Measurements from ENCODE around the gene RUNX2.
A peak's percentile ranks its signal among the peaks of the same experiment; 100 is the strongest.
"Not testable (repeated sequence)": the region's sequence is repeated elsewhere in the genome, so short reads cannot be mapped to it uniquely, and the experiment has no call there.

RUNX2 gene

DNA sequence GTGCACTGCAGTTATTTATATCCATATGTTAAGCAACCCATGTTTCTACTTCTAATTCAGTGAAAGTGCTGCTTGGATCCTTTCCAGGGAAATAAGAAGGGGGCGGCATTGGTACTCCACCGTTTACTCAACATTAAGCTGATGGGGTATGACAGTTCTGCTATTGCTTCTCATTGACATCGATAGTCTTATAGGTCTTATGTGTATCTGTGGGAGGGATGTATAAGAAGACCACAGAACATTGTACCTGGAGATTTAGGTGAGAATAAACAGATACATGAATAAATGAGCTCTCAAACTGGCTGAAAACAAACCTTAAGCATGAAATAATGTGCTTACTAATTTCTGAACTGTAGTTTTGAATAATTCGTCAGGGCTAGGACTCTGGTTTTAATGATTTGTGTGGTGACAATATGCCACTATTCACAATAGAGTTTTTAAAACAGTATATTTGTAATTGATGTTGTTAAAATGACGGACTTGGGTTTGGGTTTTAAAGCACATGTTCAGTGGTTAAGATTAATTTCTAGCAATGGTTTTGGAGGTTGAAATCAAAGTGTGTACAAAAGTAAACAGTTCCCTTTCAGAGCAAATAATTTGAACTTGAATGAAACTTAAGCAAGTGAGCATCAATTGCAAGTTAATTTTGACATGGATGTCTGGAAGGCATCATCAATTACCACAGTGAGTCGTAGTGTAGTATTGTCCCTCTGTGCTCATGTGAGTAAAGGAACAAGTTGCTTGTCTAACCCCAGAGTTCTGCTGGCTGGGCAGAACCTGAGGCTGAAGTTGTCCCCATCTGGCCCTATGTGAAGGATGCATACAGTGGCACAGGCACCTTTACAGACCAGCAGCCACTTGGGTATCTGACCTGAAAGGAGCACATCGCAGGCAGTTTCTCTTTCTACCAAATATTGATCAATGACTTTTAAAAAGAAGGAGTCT, 134.3 kb downstream of the RUNX2 start:
- no peak for DNase-seq

DNA sequence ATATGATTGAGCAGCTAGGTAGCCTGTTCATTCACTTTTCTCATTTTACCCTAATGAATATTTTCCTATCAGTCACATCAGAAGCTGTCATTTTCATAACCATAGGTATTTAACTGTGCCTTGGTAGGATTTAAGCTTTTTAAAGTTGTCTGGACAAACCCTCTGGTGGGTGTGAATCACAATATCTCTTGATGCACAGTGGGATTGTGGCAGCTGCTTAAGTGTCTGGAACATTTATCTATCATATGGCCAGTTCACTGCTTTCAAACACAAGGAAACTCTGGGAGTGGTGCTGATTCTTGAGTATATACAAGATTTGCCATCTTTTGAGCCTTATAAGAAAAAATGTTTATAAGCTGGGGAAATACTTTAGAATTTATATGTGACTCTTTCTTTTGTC, 136.6 kb downstream of the RUNX2 start:
- DNase-seq, result no peak

DNA sequence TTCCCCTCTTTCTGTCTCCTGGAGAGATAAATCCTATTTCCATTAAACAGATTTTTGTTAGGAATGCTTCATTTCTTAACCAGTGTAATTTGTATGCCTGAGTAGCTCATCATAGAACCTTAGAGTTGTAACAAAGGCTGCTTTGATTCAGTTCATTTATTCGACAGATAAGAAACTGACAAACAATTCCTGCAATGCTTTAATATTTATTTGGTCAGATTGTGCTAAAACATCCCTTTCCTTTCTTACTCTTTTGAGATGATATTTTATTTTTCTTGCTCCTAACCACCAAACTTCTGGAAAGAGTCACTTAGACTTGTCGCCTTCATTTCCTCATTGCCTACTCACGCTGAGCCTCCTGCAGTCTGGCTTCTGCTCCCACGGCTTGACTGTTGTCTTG, 138.6 kb downstream of the RUNX2 start:
- no peak for DNase-seq

DNA sequence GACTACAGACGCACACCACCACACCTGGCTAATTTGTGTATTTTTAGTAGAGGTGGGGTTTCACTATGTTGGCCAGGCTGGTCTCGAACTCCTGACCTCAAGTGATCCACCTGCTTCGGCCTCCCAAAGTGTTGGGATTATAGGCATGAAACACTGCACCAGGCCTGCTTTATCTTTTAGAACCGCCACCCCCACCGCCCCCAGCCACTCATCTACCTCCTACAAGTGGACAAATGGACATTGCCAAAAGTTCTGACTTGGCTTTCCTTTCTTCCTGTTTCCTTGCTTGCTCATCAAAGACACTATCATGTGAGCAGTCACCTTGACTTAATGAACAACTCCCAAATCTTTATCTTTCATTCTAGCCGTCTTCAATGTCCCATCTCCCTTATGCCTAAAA, 139.3 kb downstream of the RUNX2 start:
- DNase-seq, result not testable (repeated sequence)

DNA sequence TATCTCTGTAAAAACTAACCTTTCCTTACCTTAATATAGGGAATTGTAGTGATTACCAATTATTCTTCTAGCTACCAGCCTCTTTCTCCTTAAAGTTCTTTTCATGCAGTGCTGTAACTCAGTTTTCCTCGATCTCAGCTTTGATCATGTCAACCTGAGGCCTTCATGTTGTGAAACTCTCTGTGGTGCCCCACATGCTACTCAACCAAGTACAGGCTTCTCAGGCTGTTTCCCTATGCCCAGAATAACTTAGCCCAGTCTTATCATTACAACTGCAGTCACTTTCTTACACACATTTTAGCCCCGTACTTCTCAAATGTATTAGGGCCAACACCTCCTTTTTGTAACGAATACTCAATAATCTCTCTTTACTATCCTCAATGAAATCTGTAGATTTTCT, 139.7 kb downstream of the RUNX2 start:
- DNase-seq, result no peak

DNA sequence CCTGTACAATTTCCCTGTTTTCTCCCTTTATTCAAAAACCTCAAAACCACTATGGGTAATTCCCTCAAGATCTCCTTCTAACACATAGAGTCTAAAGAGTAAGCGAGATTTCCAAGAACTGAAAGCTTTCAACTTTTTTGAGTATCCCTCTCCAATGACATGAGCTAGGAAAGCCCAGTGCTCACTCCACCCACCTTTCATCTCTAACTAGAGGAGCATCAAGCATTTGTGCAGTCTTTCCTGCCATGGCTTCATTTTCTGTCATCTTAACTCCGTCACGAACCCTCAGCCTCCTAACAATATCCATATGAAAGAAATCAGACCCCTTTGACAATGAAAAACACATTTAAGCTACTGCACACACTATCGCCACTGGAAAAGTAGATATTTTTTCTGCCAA, 141.5 kb downstream of the RUNX2 start:
- DNase-seq, result no peak

DNA sequence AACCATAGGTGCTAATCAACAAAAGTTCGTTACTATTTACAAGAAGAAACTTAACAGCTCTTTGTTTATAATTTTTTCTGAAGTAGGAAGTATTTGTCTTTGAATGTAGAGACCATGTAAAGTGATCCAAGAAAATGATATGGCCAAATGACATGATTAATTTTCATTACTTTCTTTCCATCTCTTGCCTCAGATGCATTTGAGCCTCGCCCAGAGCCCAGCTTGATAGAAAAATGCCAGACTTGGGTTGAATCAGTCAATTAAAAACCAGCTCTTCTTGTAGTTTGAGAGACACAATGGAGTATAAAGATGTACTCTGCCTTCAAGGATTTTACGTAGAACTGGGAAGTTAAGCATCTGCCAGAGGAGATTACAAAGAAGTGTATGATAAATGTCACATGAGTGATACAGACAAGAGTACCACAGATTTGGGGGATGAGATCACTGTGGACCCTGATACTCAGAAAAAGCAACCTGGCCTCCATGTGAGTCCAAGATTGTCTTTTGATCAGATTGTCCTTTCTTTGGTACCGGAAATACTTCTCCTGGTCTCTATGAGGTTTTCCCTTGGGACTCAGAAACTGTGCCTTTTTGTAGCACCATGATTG, 142.1 kb downstream of the RUNX2 start:
- DNase-seq, result no peak

DNA sequence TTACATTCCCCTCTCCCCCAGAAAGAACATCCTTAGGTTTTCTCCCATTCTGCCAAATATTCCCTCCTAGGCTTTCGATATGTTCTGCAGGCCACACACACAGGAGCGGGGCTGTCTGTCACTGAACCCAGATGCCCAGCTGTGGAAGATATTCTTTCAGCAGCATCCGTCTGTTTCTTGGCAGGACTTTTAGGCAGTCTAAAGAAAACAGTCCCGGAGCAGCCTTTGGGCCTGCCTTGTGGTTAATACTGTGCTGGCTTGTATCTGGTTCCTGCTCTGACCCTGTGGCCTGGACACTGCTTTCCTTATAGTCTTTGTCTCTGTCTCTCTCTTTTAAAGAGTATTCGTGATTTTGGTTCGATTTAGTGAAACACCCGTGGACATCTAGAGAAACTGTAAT, 144.3 kb downstream of the RUNX2 start:
- no peak for DNase-seq

DNA sequence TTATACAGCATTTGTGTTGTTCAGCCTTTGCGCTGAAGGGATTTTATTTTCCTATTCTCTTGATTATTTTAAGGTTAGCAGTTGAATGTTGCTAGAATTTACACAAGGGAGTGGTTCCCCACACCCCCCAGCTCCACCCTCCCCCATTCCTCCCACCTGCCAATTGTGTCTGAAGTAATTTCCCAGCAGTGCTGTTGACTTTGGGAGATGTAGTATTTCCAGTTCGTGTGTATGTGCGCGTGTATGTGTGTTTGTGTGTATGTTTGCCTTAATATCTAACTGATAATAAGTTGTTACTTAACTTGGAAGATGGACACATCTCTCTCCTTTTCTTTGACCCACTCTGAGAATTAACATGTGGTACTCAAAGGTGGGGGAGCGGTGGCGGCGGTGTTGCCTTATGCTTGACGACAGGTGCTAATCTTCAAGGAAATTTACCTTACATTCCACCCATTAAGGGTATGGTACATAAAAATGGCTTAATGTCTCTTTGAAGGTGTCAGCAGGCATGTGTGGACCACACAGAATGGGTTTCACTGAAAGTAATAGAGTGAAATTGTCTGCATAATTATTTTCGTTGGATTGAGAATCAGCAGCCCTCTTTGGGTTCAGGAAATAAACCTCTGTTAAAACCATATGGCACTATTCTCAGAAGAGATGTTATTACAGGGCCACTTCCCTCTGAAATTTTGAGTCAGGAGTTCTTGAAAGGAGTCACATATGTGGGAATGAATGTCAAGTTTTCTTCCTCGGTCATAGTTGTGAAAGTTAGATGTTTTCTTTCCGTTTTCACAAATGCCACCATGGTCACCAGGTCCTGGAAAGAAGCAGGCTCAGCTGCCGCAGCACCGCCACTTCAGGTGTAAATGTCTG, 145.2 kb downstream of the RUNX2 start:
- DNase-seq, result no peak

DNA sequence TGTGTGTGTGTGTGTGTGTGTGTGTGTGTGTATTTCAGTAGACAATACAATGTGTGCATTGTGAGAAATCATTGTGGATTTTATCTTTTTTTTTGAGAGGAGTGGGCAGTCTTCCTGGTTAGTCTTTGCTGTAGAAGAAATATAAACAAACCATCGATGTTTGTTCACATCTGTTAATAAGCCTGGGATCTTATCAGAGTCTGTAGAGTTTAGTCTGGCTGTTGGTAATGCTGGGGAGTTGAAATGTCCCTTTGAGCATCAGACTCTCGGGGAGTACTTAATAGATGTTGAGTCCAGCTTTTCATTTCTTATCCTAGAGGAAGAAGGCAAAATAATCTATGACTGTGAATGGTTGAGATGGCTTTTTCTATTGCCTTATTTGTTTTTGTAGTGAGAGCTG, 146.2 kb downstream of the RUNX2 start:
- no peak for DNase-seq

DNA sequence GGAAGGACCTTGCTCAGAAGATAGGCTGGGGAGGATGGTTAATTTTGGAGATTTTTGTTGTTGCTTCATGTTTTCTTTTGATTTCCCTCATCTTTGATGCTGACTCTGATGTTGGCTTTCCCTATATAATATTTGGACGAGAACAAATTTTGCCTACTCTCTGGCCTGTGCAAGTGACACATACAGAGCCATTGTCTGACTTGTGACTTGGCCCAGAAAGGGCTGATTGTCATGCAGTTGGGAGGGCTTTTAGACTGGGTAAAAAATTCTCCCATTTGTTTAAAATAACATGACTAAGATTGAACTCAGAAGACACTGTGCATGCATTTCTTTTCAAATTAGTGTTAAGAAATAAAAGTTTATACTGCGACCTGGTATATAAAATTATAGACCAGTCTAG, 148.2 kb downstream of the RUNX2 start:
- no peak for DNase-seq

DNA sequence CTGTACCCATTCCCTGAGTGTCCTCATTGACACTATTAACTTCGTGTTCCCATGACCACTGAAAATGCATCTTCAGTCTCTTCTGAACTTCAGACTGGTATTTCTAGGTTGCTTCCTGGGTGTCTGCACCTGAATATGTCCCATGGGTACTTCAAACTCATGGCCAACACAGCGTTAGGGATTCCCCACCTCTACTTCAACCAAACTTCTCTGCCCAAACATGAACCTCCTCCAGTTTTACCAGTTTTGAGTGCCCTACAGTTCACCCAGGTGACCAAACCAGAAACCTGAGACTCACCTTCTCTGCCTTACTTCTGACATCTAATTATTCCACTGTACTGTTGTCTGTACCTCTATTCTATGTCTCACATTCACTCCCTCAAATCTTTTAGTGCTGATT, 149.1 kb downstream of the RUNX2 start:
- no peak for DNase-seq

DNA sequence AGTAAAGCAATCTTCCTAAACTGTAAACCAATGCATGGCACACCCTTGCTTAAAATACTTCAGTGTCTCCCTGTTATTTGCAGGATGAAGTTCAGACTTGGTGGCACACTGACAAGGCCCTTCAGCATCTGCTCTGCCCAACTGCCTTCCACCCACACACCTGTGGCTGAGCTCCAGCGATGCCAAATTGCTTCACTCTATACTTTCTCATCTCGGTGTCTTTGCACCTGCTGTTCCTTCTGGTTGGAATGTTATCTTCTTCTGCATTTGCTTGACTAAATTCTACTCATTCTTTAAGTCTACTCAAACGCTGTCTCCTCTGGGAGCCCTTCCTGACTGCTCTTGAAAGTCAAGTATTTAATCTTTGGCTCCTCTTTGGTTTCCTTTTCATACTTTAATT, 149.7 kb downstream of the RUNX2 start:
- no peak for DNase-seq

DNA sequence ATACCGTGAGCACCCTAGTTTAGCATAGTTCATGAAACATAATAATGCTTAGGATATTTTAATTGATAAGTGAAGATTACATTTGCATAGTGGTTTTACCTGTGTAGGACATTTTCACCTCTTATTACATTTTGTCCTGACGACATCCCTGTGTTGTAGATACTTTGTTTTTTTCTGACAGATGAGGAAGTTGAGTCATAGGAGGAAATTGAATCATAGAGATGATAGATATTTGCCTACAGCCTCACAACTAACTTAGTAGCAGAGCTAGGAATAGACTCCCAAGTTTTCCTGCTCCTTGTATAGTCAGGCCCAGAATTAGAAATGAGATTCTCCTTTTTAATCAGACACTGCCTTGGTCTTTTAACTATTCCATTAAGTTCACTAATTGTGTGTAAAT, 150.1 kb downstream of the RUNX2 start:
- DNase-seq, result no peak

DNA sequence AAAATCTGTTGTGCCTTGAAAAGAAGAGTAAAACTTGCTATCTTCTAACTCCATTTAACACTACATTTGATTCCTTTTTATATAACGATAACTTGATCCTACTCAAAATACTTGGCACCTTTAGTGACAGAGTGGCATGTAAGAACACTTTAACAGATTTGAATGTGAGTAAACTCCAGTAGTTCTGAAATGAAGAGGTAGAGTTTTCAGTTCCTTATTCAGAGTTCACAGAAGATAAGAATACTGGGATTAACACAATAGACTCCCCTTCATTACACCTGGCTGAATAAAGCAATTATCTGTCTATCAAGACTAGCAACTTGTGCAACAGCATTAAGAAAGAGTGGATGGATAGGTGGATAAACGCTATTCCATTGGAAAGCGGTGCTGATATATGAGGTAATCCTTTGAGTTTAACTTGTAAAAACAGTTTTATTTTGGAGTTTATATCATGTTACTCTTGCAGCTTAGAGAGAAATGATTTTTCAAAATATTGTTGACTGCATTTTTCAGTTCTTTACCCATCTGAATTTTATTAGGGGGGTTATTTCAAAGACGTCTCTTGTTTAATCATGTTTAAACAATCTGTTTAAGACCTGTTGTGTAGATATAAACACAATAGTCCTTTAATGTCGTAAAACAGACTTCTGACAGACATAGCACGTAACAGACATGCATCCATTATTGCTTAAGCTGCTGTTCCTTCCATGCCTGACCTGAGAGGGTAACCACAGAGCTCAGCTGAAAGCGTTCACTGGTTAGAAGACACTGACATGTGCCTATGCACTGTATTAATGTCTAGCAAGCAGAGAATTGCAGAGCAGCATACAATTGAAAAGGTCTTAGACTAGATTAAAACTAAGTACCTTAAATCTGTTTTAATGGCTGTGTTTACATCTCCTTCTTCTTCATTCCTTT, 152.0 kb downstream of the RUNX2 start:
- no peak for DNase-seq

DNA sequence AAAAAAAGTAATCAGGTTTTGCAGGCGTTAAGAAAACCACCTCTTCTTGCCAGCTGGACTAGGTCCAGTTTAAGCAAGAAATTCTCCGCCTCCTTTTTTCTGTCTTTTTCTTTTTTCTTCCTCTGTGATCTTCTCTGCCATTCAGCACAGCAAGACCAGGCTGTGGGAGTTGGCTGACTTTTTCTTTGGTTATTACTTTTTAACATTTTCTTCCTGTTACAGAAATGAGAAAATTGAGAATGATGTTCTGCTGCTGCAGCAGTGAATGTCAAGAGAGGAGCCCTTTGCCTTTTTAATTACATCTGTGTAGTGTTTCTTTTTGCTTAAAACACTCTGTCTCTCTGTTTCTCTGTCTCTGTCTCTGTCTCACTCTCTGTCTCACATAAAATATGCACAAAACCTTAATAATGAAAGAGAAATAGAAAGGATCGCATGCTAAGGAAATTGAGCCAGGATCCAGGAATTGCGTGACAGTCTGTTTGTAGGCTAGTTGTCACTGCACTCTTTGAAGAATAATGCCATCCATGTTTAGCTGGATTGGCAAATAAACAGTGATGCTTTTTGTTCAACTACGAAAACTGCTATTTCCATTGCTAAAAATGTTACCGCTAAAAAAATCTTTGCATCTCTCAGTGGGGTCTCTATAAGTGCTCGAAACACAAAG, 152.8 kb downstream of the RUNX2 start:
- no peak for DNase-seq

DNA sequence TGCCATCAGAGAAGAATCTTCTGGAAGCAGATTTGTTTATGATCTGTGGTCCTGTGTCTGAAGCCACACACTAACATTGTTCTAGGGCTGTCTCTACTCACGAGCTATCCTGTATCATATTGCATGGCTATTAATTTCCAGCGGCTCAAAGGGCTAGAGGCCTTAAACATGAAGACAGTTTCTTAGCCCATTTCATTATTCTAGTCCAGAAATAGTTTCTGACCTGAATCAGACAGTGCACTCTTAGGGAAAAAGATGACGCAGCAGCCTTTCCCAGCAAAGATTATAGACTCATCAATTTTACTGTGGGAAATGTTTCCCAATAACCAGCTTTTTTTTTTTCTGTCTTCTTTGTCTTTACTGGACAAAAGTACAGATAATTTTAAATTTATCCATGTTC, 154.9 kb downstream of the RUNX2 start:
- DNase-seq, result no peak

DNA sequence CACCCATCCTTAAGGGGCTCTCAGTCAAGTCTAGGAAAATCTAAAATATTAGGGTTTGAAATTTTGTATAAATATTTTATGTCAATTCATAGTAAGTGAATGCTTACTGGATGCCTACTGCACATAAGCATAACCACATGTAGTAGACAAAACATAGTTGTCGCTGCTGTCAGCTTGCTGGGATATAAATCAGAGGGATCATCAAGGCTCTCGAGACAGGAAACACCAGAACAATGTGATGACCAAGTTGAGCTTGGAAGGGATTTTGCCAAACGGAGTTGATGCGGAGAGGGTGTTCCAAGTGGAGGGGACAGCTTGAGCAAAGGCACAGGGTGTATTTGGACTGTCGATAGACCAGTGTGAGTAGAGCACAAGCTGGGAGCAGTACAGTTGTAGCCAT, 155.4 kb downstream of the RUNX2 start:
- no peak for DNase-seq

DNA sequence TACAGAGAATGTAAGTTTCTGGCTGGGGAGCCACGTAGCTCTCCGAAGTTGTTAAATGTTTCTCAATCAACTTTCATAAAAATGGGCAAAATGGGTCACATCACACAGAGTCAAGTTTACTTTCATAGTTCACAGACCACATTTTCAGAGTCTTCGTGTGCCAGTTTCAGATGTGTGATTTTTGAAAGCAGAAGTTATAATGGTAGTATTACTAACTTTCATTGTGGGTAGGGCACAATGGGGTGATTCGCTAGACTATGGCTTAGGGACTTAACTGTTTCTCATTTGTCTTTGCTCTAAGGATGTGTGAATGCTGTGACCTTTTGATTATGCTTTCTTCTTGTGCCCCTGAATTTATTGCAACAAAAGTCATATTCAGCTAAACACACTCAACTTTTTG, 158.6 kb downstream of the RUNX2 start:
- DNase-seq, result no peak

DNA sequence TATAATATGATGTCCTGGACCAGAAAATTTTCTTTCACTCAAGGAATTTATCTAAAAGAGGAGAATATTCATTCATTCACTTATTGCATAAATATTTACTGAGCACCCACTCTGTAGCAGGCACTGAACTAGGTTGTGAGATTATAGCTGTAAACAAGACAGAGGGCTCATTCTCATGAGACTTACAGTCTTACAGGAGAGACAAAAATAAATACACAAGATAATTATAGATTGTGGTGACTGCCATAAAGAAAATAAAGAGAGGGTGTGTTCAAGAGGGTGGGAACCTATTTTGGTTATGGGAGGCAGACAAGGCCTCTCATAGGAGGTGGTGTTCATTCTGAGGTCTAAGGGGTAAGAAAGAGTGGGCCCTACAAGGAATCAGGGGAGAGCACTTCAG, 159.5 kb downstream of the RUNX2 start:
- DNase-seq, result no peak

DNA sequence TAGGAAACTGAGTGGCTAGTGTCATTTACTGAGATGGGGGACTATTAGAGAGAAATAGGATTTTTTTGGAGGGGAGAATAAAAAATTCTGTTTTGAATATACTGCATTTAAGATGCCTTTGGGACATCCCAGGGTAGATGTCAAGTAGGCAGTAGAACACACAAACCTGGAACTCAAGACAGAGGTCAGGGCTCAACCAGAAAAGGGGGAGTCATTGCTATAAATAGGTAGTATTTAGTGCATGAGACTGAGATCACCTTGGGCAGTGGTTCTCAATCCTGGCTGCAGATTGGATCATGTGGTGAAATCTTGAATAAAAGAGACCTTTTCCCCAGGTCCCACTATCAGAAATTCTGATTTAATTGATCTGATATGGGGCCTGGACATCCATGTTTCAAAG, 160.1 kb downstream of the RUNX2 start:
- no peak for DNase-seq

DNA sequence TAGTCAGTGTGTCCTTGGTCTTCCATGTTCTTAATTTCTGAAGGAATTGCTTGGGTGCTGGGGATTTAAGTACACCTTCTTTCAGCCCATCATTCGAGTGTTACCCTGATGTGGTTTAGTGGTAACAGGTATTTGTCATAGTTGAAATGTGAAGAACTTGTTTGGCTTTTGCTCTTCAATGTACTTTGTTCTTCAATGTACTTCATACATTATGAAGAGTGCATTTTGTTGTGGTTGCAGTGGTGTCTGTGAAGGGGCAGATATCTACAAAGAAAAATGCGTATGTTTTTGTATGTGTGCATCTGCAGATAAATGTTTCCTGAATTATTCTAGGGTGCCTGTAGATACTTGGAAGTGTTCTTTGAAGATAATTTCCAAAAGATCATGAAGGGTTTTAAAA, 160.8 kb downstream of the RUNX2 start:
- peak in 1 of 2 donors; percentile 17 for DNase-seq

Measured in CD4-positive, alpha-beta T cell treated with Interleukin-1 beta for 1 hour (primary cell).